OCI-LY7 (cell line): ENCODE measurements around the gene CEACAM3.

Source experiments
- EZH2phosphoT487 ChIP-seq: fragments of 200-600 bp; sonication (generic); IDR thresholded peaks from 2 replicates; pipeline ENCODE4 v1.6.1; 2018; ENCODE audit warnings: low read depth, borderline replicate concordance, mild to moderate bottlenecking, mixed run types, antibody characterized with exemption, low read length, moderate library complexity, mixed read lengths
- TF ChIP-seq, protein P1 (sequence below): fragments of 200-600 bp; sonication (generic); conservative IDR thresholded peaks from 2 replicates; pipeline ENCODE4 v1.5.1; 2014; ENCODE audit warnings: mild to moderate bottlenecking, antibody characterized with exemption, low read length, moderate library complexity, mixed read lengths

DNA sequence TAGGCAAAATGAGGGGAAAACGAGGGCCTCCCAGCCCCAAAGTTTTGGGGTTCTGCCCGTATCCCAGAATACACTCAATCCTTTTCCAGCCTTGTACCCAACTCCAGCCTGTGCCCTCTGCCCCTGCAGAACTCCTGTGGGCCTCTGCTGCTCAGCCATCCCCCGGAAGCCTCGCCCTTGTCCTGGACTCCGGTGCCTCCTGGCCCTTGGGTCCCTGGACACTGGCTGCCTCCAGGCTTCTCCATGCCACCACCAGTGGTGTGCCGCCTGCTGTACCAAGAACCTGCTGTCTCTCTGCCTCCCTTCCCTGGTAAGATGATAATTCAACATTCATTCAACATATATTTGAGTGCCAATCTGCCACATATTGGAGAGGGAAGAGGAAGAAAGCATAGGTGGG lies 52.3 kb downstream of the CEACAM3 start:
- TF ChIP-seq, protein P1, sequence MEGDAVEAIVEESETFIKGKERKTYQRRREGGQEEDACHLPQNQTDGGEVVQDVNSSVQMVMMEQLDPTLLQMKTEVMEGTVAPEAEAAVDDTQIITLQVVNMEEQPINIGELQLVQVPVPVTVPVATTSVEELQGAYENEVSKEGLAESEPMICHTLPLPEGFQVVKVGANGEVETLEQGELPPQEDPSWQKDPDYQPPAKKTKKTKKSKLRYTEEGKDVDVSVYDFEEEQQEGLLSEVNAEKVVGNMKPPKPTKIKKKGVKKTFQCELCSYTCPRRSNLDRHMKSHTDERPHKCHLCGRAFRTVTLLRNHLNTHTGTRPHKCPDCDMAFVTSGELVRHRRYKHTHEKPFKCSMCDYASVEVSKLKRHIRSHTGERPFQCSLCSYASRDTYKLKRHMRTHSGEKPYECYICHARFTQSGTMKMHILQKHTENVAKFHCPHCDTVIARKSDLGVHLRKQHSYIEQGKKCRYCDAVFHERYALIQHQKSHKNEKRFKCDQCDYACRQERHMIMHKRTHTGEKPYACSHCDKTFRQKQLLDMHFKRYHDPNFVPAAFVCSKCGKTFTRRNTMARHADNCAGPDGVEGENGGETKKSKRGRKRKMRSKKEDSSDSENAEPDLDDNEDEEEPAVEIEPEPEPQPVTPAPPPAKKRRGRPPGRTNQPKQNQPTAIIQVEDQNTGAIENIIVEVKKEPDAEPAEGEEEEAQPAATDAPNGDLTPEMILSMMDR = no peak
- TF ChIP-seq EZH2phosphoT487 = no peak
